ENCODE results near the gene PPTC7.

Gene PPTC7

DNA sequence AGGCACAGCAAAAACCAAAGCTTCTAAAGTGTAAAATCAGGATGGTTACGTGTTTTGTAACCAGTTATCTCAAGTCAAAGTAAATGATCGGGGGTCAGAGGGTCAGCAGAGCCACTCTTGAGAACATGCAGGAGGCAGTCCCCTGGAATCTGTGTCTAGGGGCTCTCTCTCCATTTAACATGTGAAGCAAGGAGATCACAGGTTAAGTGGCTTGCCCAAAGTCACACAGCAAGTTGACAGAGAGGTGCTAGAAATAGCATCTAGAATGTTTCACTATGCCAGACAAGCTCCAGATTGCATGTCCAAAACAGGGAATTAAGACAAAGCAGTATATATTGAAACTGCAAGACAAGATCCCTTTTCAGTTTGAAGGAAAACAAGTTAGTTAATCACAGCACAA, 33.4 kb downstream of the PPTC7 start:
- TF ChIP-seq GATA2 (IDR thresholded peaks at IDR 0.05; ENCODE audit: low read depth, low read length) (no peak), GATA3 (IDR thresholded peaks at IDR 0.05; ENCODE audit: low read depth, low read length) (no peak)

DNA sequence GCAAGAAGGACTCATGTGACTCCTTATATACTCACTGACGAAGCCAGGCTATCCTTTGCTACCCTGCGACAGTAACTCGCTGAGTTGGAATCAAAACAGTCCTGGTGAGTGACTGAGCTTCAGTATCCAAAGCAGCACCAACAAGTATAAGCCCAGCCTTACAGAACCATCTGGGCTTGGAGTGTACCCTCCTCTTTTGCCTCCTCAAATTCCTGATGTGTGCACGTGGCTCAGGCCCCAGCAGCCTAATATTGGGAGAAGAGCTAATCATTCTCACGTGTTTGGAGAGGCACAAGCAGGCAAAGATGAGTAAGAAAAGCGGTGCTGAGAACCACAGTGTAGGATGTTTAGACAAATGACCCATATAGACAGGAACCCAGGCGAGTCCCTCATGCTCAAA, 34.4 kb downstream of the PPTC7 start:
- no peak for TF ChIP-seq GATA2 (IDR thresholded peaks at IDR 0.05; ENCODE audit: low read depth, low read length)
- no peak for TF ChIP-seq GATA3 (IDR thresholded peaks at IDR 0.05; ENCODE audit: low read depth, low read length)

DNA sequence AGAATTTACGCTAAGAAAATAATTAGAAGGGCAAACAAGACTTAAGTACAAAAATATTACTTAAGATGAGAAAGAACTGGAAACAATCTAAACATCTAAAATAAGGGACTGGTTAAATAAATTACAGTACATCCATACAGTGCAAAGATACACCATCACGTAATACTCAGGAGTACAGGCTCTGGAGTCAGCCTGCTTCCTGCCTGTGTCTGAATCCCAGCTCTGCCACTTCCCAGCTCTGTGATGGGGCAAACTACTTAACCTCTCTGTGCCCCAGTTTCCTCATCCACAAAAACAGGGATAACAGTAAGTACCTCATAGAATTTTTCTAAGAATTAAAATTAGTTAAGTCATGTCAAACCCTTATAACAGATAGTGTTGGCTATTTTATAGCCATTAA, 36.0 kb downstream of the PPTC7 start:
- no peak for TF ChIP-seq GATA3 (IDR thresholded peaks at IDR 0.05; ENCODE audit: low read depth, low read length)
- TF ChIP-seq GATA2 (IDR thresholded peaks at IDR 0.05; ENCODE audit: low read depth, low read length): no peak

DNA sequence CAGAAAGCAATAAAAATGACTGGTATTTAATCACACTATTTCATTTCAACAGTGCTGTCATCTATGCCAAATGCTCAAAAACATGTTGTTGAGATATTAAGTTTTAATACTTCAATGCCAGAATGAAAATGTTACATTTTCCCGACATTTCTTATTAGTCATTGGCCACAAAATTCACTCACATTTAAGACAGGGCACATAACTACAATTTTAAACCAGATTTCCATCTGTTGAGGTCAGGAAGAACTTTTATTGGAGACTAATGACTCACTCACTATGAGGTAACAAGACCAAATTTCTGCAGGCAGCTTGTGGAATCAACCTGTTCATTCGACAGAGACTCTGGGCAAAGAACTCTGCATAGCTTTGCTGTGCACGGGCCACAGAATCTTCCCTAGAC, 36.8 kb downstream of the PPTC7 start:
- no peak for TF ChIP-seq GATA2 (IDR thresholded peaks at IDR 0.05; ENCODE audit: low read depth, low read length)
- TF ChIP-seq GATA3 (IDR thresholded peaks at IDR 0.05; ENCODE audit: low read depth, low read length): no peak

DNA sequence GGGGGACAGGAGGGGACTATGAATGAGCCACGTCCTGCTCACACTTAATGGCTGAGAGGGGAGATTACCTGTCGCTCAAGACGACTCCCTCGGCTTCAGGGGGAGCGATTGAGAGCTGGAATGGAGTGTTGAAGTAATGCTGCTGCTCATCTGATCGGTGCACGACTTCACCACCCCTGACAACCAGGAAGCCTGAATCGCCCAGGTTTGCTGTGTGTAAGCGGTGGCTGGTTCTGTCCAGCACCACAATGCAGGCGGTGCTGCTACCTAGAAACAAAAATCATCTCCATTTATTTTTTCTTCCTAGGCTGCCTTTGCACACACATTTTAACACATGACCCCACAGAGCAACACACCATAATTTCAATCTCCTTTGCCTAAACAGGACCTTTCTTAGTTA, 37.3 kb downstream of the PPTC7 start:
- TF ChIP-seq GATA2 (IDR thresholded peaks at IDR 0.05; ENCODE audit: low read depth, low read length) (no peak), GATA3 (IDR thresholded peaks at IDR 0.05; ENCODE audit: low read depth, low read length) (no peak)

DNA sequence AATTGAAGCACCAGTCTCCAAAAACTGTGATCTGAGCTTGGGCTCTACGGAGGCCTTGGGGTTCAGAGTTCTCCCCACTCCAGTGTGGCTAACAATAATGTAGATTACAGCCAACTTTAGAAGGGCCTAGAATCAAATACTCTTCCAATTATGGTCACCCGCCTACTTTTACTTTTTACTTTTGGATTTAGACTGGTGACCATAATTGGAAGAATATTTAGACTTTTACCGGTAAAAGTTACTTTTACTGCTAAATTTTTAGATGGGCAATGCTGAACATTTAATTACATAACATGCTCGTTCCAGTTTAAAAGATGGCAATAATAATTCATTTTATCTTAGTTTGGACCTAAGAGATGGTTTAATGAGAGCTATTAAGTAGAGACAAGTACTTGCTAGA, 39.2 kb downstream of the PPTC7 start:
- TF ChIP-seq GATA2 (IDR thresholded peaks at IDR 0.05; ENCODE audit: low read depth, low read length) (no peak), GATA3 (IDR thresholded peaks at IDR 0.05; ENCODE audit: low read depth, low read length) (no peak)

DNA sequence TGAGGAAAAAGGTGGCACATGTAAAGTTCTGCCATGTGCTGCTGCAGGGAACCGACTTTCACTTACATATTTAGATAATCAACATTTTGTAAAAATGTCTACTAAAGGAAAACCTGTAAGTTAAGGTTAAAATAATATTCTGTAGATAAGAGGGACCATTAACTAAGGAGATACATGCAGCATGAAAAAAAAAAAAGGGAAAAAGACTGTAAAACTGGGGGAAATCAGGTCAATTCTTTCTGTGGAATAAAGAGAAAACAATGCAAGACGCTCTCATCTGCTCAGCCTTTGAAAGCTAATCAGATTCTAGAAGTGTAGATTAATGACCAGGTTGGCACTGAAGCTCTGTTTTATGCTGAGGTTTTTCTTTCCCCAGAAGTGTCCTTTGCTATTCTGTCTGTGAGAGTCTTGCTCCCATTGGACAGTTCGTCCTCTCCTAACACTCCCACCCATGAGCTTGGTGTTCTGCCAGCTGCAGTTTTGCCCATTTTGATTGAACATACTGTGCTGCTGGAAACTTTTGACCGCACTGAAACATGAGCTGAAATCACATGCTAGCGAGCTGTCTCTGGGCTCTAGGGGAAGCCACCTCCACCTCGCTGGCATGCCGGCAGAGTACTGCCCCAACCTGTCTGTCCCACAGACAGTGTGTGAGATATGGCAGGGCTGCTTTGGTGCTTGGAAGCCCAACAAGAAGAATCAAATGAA, 39.7 kb downstream of the PPTC7 start:
- TF ChIP-seq GATA3 (IDR thresholded peaks at IDR 0.05; ENCODE audit: low read depth, low read length): no peak
- TF ChIP-seq GATA2 (IDR thresholded peaks at IDR 0.05; ENCODE audit: low read depth, low read length): no peak

DNA sequence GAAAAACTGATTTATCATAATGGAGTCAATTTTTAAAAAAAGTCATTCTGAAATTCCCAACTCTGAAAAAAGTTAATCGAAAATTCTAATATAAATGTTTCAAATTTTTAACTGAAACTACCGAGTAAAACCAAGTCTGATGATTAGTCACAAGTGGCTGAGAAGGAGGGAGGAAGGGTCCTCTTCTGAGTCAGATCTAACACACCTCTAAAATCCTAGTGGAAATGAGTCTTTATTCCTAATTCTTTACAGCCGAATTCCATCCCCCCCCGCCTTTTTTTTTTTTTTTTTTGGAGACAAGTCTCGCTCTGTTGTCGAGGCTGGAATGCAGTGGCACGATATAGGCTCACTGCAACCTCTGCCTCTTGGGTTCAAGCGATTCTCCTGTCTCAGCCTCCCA, 43.1 kb downstream of the PPTC7 start:
- TF ChIP-seq GATA2 (IDR thresholded peaks at IDR 0.05; ENCODE audit: low read depth, low read length) (no peak), GATA3 (IDR thresholded peaks at IDR 0.05; ENCODE audit: low read depth, low read length) (no peak)

DNA sequence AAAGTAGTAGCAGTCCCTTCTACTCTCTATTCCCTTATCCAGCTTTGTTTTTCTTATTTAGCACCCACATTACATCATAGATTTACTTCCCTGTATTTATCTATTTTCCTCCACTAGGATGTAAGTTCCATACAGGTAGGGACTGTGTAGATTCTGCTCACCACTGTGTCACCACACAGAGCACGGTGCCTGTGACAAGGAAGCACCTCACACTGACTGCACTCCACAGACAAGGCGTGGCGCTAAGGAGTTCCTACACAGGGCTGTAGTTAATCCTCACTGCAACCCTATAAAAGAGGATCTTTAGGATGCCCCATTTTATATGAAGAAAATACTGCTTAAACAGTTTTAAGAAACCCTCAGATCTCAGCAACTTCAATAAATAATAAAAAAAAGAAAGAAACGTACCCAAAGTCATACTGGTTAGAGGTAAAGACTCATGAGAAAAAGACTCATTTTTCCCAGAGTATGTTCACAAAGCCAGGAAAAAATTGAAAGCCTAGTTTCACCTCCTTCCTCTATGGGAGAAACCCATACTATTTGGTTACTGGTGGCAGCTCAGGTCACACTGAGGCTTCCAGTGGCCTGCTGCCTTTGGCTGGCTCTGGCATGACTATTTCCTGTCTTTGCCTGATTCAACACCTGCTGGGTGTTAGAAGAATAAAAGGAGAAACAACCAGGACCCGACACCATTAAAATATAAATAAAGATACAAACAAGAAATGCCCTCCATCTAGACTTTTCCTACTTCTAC, 44.1 kb downstream of the PPTC7 start:
- no peak for TF ChIP-seq GATA3 (IDR thresholded peaks at IDR 0.05; ENCODE audit: low read depth, low read length)
- no peak for TF ChIP-seq GATA2 (IDR thresholded peaks at IDR 0.05; ENCODE audit: low read depth, low read length)

DNA sequence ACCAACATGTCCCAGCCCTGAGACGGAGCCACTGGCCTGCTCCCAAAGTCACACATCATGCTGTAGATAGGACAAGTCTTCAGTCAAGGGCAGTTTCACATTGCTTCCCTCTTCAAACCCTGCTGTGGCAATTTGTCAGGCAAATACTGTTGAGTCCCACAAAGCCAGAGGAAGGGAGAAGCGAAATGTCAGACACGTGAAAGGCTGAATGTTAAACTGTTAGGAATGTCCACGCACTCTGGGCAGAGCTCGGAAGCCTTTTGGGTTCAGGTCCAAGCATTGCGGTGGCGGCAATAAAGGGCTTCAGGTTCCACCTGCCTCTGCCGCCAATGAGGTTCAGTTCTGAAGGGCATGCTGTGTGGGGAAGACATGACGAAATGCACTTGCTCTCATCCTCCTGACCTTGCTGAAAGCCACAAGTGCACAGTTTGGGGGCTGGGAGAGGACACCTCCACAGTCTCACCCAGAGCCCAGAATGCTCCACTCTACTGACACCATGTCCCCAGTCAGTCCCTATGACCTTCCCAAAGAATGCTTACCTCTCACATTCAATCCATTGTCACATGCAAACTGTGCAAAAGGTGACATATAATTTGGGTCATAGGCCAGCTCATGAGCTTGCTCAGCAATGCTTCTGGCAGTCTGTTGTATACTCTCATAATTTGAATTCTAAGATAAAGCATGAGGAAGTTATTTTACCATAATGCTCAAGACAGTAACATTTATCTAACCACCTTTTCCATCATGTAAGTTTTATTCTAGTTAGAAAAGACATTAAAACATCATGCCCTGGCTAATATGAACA, 45.3 kb downstream of the PPTC7 start:
- TF ChIP-seq GATA2 (IDR thresholded peaks at IDR 0.05; ENCODE audit: low read depth, low read length) (no peak), GATA3 (IDR thresholded peaks at IDR 0.05; ENCODE audit: low read depth, low read length) (no peak)

DNA sequence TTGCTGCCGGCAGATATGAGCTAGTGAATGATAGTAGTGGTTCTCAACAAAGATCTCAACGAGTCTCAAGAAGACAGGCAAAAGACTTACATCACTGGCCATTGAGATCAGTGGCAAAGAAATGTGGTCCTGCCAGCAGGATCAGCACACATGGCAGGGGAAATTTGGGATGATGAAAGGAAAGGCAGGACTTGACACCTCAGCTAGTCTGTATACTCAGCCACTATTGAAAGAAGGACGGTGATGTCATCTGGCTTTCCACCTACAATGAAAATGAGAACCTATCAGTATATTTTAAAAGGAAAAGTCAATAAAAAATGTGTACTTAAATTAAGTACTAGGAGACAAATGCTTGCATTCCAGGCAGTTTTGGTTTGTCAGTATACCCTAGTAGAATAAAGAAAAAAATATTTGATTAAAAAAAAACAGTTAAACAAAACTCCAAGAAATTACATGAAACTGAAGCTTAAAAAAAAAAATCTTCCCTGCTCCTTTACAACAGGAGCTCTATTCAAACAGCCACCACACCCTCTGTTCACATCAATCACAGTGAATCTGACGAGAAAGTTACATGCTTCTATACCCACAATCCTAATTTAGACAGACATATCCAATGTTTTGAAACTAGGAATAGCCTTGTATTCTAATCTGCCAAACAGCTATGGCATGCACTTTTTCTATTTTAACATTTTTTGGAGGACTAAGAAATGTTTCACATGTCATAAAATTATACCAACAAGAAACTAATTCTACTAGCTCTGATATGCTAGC, 46.1 kb downstream of the PPTC7 start:
- TF ChIP-seq GATA2 (IDR thresholded peaks at IDR 0.05; ENCODE audit: low read depth, low read length) (no peak), GATA3 (IDR thresholded peaks at IDR 0.05; ENCODE audit: low read depth, low read length) (no peak)

DNA sequence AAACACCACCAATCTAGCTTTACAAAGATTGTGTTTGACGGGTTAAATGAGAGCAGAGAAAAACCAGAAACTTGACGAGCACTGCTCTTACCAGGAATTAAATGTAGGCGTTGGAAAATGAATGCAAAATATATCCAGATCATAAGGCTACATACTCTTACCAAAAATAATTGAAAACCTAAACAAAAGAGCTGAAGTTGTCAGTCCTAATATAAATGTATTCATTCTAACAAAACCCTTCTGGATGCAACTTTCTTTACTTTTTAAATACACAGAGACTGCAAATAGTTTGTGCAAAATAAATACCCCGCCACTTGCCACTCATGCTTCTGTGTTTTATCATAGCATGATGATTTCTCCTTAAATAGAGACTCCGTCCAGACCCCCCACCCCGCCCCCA, 48.3 kb downstream of the PPTC7 start:
- TF ChIP-seq GATA3 (IDR thresholded peaks at IDR 0.05; ENCODE audit: low read depth, low read length) (no peak), GATA2 (IDR thresholded peaks at IDR 0.05; ENCODE audit: low read depth, low read length) (no peak)

DNA sequence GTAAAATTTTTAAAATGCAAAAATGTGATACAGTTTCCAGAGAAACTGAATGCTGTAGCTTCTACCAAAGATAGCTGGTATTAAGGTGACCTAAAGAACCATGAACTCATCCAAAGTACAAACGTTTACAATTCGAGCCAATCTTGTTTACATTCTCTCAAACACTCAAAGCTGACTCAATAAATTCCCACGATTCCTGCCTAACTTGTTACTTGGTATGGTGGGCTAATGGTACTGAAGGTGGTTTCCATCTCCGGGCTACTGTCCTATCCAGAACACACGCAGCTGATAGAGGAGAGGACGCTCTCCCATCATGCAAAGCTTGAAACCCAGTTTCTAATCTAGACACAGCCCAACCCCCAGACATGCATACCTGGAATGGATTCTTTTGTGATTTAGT, 49.5 kb downstream of the PPTC7 start:
- TF ChIP-seq GATA3 (IDR thresholded peaks at IDR 0.05; ENCODE audit: low read depth, low read length): no peak
- no peak for TF ChIP-seq GATA2 (IDR thresholded peaks at IDR 0.05; ENCODE audit: low read depth, low read length)

DNA sequence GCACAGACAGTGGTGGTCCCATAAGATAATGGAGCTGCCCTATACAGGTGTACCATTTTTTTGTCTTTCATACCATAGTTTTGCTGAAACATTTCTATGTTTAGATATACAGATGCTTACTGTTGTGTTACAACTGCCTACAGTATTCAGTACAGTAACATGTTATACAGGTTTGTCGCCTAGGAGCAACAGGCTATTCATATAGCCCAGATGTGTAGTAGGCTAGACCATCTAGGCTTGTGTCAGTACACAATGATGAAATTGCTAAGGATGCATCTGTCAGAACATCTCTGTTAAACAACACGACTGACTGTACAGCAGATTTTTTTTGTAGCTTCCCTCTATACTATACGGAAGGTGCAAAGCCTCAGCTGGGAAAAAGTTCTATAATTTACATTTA, 50.5 kb downstream of the PPTC7 start:
- TF ChIP-seq GATA2 (IDR thresholded peaks at IDR 0.05; ENCODE audit: low read depth, low read length): no peak
- no peak for TF ChIP-seq GATA3 (IDR thresholded peaks at IDR 0.05; ENCODE audit: low read depth, low read length)
